ENCODE measurements around the gene WNT11. TPM values are rescaled to one million over a fixed set of nuclear protein-coding genes. Genes with fewer than 3 reads are reported as not detected.

WNT11 gene
- total and polyA plus RNA-seq, 2 donors from 2014 or later: 0.80 to 2.2 TPM

DNA sequence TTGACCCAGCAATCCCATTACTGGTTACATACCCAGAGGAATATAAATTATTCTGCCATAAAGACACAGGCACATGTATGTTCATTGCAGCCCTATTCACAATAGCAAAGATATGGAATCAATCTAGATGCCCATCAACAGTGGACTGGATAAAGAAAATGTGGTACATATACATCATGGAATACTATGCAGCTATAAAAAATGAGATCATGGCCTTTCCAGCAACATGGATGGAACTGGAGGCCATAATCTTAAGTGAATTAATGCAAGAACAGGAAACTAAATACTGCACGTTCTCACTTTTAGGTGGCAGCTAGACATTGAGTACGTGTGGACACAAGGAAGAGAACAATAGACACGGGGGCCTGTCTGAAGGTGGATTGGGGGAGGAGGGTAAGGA is 15.1 kb upstream of the WNT11 start:
- DNase-seq (no peak), FAIRE-seq (no peak)
- H3K4me3 ChIP-seq (ENCODE audit: low read length in 3 of 3): no peak overlapping the region
- no peaks in the 10 kb centered on the region for H3K4me1 ChIP-seq (ENCODE audit: control insufficient read depth in 2 of 3, insufficient read depth in 2 of 3, low read depth in 1 of 3, low read length in 3 of 3)
- no peaks in the 10 kb centered on the region for H3K27me3 ChIP-seq (ENCODE audit: control insufficient read depth, insufficient read depth, low read length)
- no peak overlapping the region for H3K27ac ChIP-seq (ENCODE audit: low read depth in 2 of 2, low read length in 2 of 2)
- no peaks in the 10 kb centered on the region for H3K36me3 ChIP-seq (ENCODE audit: control insufficient read depth in 2 of 3, insufficient read depth in 3 of 3, low read length in 3 of 3)
- TF ChIP-seq, protein P1, sequence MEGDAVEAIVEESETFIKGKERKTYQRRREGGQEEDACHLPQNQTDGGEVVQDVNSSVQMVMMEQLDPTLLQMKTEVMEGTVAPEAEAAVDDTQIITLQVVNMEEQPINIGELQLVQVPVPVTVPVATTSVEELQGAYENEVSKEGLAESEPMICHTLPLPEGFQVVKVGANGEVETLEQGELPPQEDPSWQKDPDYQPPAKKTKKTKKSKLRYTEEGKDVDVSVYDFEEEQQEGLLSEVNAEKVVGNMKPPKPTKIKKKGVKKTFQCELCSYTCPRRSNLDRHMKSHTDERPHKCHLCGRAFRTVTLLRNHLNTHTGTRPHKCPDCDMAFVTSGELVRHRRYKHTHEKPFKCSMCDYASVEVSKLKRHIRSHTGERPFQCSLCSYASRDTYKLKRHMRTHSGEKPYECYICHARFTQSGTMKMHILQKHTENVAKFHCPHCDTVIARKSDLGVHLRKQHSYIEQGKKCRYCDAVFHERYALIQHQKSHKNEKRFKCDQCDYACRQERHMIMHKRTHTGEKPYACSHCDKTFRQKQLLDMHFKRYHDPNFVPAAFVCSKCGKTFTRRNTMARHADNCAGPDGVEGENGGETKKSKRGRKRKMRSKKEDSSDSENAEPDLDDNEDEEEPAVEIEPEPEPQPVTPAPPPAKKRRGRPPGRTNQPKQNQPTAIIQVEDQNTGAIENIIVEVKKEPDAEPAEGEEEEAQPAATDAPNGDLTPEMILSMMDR (IDR thresholded peaks at IDR 0.05; ENCODE audit: borderline replicate concordance, extremely low read depth, insufficient read depth): no peak
- H3K9ac ChIP-seq (ENCODE audit: low read length in 3 of 3): no peak overlapping the region
- intact Hi-C loops (cut with DNase I): no loop called here
- H3K9me3 ChIP-seq (ENCODE audit: control insufficient read depth in 2 of 3, insufficient read depth in 1 of 3, low read length in 3 of 3): no peaks in the 10 kb centered on the region

DNA sequence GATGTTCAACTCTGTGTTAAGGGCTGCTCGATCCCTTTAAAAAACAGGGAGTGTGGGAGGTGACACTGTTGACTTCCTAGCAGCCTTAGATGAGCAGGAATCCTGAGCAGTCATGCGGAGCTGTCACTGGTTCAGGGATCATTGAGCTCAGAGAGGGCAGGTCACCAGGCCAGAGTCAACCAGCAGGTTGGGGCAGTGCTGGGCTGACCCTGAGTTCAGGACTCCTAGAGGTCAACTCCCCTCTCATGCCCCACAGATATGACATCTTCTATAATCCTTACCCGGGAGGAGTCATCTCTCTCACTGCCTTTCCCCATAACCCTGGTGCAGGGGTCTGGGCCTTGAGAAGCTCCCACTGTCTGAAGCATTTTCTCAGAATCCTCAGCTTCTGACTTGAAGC is 12.9 kb upstream of the WNT11 start:
- TF ChIP-seq, protein P1 (IDR thresholded peaks at IDR 0.05; ENCODE audit: borderline replicate concordance, extremely low read depth, insufficient read depth): no peak
- Histone ChIP-seq H3K4me3 (ENCODE audit: low read length in 3 of 3) (no peak overlapping the region), H3K4me1 (ENCODE audit: control insufficient read depth in 2 of 3, insufficient read depth in 2 of 3, low read depth in 1 of 3, low read length in 3 of 3) (no peaks in the 10 kb centered on the region), H3K36me3 (ENCODE audit: control insufficient read depth in 2 of 3, insufficient read depth in 3 of 3, low read length in 3 of 3) (no peaks in the 10 kb centered on the region), H3K27me3 (ENCODE audit: control insufficient read depth, insufficient read depth, low read length) (no peaks in the 10 kb centered on the region), H3K27ac (ENCODE audit: low read depth in 2 of 2, low read length in 2 of 2) (no peak overlapping the region), H3K9me3 (ENCODE audit: control insufficient read depth in 2 of 3, insufficient read depth in 1 of 3, low read length in 3 of 3) (no peaks in the 10 kb centered on the region), H3K9ac (ENCODE audit: low read length in 3 of 3) (no peak overlapping the region)
- DNase-seq (peak in 1 of 5 donors; percentile 21), FAIRE-seq (no peak)
- intact Hi-C loops (cut with DNase I): no loop called here

DNA sequence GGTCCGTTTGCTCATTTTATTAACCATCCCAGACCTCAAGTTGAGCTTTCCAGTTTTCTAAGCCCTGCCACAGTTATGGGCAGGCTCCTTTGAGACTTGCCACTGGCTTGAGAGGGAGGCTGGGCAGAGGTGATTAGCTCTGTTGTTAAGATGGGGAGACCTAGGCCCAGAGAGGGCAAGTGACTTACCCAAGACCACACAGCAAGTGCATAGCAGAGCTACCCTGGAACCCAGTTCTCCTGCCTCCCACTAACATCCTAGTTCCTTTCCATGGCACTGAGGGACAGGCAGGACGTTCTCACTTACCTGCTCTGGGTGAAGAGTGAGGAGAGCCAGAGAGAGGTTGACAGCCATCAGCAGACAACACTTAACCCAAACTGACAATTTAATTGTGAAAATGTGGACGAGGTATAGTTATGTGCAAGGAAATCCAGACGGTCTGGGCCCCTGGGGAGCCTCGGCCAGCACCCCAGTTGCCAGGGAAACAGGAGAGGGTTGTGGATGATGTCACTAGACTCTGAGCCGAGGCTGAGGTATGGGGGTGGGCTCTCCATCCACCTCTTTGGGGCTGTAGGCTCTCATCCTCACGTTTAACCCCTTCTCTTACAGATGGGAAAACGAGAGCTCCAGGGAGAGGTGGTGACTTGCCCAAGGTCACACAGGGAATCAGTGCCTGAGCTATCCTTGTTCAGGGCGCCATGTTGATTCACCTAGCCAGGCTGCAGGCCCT is 12.3 kb upstream of the WNT11 start:
- intact Hi-C loops (cut with DNase I): no loop called here
- no peak overlapping the region for H3K9ac ChIP-seq (ENCODE audit: low read length in 3 of 3)

More for the DNA sequence above, 12.3 kb upstream of the WNT11 start:
- Histone ChIP-seq H3K4me3 (ENCODE audit: low read length in 3 of 3) (no peak overlapping the region), H3K9me3 (ENCODE audit: control insufficient read depth in 2 of 3, insufficient read depth in 1 of 3, low read length in 3 of 3) (no peaks in the 10 kb centered on the region), H3K27me3 (ENCODE audit: control insufficient read depth, insufficient read depth, low read length) (no peaks in the 10 kb centered on the region), H3K4me1 (ENCODE audit: control insufficient read depth in 2 of 3, insufficient read depth in 2 of 3, low read depth in 1 of 3, low read length in 3 of 3) (no peaks in the 10 kb centered on the region), H3K27ac (ENCODE audit: low read depth in 2 of 2, low read length in 2 of 2) (no peak overlapping the region), H3K36me3 (ENCODE audit: control insufficient read depth in 2 of 3, insufficient read depth in 3 of 3, low read length in 3 of 3) (no peaks in the 10 kb centered on the region)
- DNase-seq (peak in 1 of 5 donors; percentile 21), FAIRE-seq (no peak)
- TF ChIP-seq, protein P1 (IDR thresholded peaks at IDR 0.05; ENCODE audit: borderline replicate concordance, extremely low read depth, insufficient read depth): no peak
